Type B pancreatic cell (in vitro differentiated cells): ENCODE data around the gene CRIP2. TPM values are rescaled to one million over a fixed set of nuclear protein-coding genes. Genes with fewer than 3 reads are reported as not detected.

Experiments
- DNase-seq: peaks from one replicate; pipeline ENCODE4 v3.0.0; 2021; ENCODE audit warnings: mixed read lengths; ENCODE audit not compliant: unreplicated experiment; ENCODE audit errors: extremely low spot score
- H3K27ac Mint-ChIP-seq: 2 replicates; pipeline ENCODE4 v1.8.0; 2021; ENCODE audit warnings: mild to moderate bottlenecking, mixed read lengths
- H3K27me3 Mint-ChIP-seq: 2 replicates; pipeline ENCODE4 v1.8.0; 2021; ENCODE audit warnings: mixed read lengths
- H3K36me3 Mint-ChIP-seq: 2 replicates; pipeline ENCODE4 v1.8.0; 2021; ENCODE audit warnings: mixed read lengths
- H3K4me1 Mint-ChIP-seq: one replicate; pipeline ENCODE4 v1.8.0; 2021; ENCODE audit warnings: mixed read lengths; ENCODE audit not compliant: unreplicated experiment
- H3K4me3 Mint-ChIP-seq: 2 replicates; pipeline ENCODE4 v1.8.0; 2021; ENCODE audit warnings: mild to moderate bottlenecking, mixed read lengths
- H3K9me3 Mint-ChIP-seq: 2 replicates; pipeline ENCODE4 v1.8.0; 2021; ENCODE audit warnings: mixed read lengths
- CTCF ChIP-seq: fragments of 200-600 bp; sonication (generic); conservative IDR thresholded peaks from 2 replicates; pipeline ENCODE4 v1.5.0; 2021; ENCODE audit warnings: antibody characterized with exemption, mild to moderate bottlenecking
- total RNA-seq: library from RNA; stranded (reverse); gene quantifications from 2 replicates; pipeline ENCODE4 v1.2.1, GENCODE V29; 2021; ENCODE audit warnings: low replicate concordance

The CRIP2 gene
- total RNA-seq, 1 donor from 2014 or later: 20.3 TPM

DNA sequence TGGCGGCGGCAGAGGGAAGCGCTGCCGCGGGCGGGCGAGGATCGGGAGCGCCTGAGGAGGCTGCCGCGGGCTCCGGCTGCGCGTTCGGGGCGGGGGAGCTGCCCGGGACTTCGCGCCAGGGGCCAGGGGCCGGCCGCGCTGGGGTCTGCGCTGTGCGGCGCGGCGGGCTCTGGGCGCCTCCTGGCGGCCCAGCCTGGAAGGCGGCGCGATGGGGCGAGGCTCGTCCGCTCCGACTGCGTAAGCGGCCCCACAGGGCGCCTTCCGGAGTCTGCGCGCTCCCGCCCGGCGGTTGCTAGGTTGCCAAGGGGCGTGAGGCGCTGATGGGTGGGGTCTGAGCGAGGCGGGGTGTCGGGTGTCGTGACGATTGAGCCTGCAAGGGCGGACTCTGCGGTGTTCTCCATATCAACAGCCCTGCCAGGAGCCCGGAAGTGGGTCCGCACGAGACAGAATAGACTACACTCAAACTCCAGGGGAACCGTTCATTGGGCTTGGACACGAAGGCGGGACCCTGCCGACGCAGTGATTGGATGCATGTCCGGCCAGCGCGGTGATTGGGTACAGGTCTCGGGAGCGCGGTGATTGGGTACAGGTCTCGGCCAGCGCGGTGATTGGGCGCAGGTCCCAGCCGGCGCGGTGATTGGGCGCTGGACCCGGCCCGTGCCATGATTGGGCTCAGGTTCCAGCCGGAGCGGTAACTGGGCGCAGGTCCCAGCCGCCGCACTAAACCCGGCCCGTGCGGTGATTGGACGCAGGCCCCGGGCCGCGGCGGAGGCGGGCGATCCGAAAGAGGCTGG lies 16.1 kb downstream of the CRIP2 start, which contains the start of gene TEDC1:
Gene TEDC1 (plus strand): TSS at position 675 of the 794 bp plus-strand sequence. CDS start 130 bp downstream, outside the sequence.
- peak within 1 kb of the TSS; percentile 93 for H3K27ac Mint-ChIP-seq
- H3K4me3 Mint-ChIP-seq: peak within 1 kb of the TSS; percentile 89
- peaks cover 10% of the 10 kb centered on the region for H3K27me3 Mint-ChIP-seq
- H3K36me3 Mint-ChIP-seq: no peaks in the 10 kb centered on the region
- TF ChIP-seq CTCF: peak; percentile 87
- H3K9me3 Mint-ChIP-seq: no peaks in the 10 kb centered on the region
- DNase-seq: peak; percentile 99
- H3K4me1 Mint-ChIP-seq: peaks cover 5% of the 10 kb centered on the region

DNA sequence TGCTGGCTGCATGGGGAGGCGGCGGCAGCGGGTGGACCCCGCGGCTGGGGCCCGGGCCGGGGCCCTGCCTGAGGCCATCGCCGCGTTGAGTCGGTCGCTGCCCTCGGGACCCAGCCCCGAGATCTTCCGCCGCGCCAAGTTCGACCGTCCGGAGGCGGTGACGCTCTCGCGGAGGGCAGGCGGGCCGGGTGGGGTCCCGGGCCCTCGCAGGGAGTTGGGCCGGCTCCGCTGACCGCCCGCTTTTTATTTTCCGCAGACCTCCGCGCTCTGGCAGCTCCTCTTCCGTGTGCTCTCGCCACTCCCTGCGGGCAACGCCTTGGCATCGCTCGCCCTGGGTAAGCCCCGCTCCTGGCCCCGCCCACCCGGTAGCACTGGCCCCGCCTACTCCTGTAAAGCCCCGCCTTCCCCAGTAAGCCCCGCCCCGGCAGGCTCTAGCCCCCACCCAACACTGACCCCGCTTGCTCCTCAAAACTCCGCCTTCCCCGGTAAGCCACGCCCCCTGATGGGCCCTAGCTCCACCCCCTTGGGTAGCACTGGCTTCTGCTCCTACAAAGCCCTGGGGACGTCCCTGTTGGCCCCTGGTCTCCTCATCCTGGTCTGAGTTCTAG lies 16.8 kb downstream of the CRIP2 start:
- peaks cover 7% of the 10 kb centered on the region for H3K27me3 Mint-ChIP-seq
- TF ChIP-seq CTCF: no peak

GRCh38 chr14:105492031-105492970 lies 17.7 kb downstream of the CRIP2 start:
- no peaks in the 10 kb centered on the region for H3K36me3 Mint-ChIP-seq
- no peak for DNase-seq
- H3K9me3 Mint-ChIP-seq: no peaks in the 10 kb centered on the region
- H3K4me1 Mint-ChIP-seq: peaks cover 5% of the 10 kb centered on the region
- no peak for TF ChIP-seq CTCF
- H3K27me3 Mint-ChIP-seq: peaks cover 3% of the 10 kb centered on the region
- H3K27ac Mint-ChIP-seq: peak overlapping the region; percentile 71
- H3K4me3 Mint-ChIP-seq: peak overlapping the region; percentile 88

More for the DNA sequence above, 16.8 kb downstream of the CRIP2 start:
- no peaks in the 10 kb centered on the region for H3K9me3 Mint-ChIP-seq
- peaks cover 5% of the 10 kb centered on the region for H3K4me1 Mint-ChIP-seq
- H3K4me3 Mint-ChIP-seq: peak overlapping the region; percentile 89
- no peak for DNase-seq
- no peaks in the 10 kb centered on the region for H3K36me3 Mint-ChIP-seq
- H3K27ac Mint-ChIP-seq: peak overlapping the region; percentile 93

- no peaks in the 10 kb centered on the region for H3K9me3 Mint-ChIP-seq
- DNase-seq: no peak
- H3K4me3 Mint-ChIP-seq: no peak overlapping the region
- TF ChIP-seq CTCF: no peak
- peaks cover 5% of the 10 kb centered on the region for H3K4me1 Mint-ChIP-seq
- peaks cover 3% of the 10 kb centered on the region for H3K27me3 Mint-ChIP-seq
- H3K36me3 Mint-ChIP-seq: no peaks in the 10 kb centered on the region
- no peak overlapping the region for H3K27ac Mint-ChIP-seq
Measured at GRCh38 chr14:105492971-105493871, 18.6 kb downstream of the CRIP2 start.
